Peyer's patch (tissue), 4 donors: ENCODE measurements around the gene IFT172. TPM values are rescaled to one million over a fixed set of nuclear protein-coding genes. Genes with fewer than 3 reads are reported as not detected.

Experiments used
- DNase-seq, 3 donors: peaks; one replicate each; pipeline ENCODE4 v3.0.0-alpha.2; 2017 to 2019
- H3K27ac ChIP-seq, 4 donors: fragments of 200-600 bp; sonication (generic); one replicate each; pipeline ENCODE4 v1.5.1; 2016 to 2019
- H3K27me3 ChIP-seq, 2 donors: fragments of 200-600 bp; sonication (generic); one replicate each; pipeline ENCODE4 v1.5.1; 2019
- H3K36me3 ChIP-seq, 3 donors: fragments of 200-600 bp; sonication (generic); one replicate each; pipeline ENCODE4 v1.5.1; 2016 to 2019
- H3K4me1 ChIP-seq, 4 donors: fragments of 200-600 bp; sonication (generic); one replicate each; pipeline ENCODE4 v1.5.1; 2016 to 2019
- H3K4me3 ChIP-seq, 4 donors: fragments of 200-600 bp; sonication (generic); 1 replicate in 3 of 4; 2 replicates in 1 of 4; pipeline ENCODE4 v1.5.1; 2016 to 2019; ENCODE audit warnings: mild to moderate bottlenecking in 1 of 4
- H3K9me3 ChIP-seq, 4 donors: fragments of 200-600 bp; sonication (generic); one replicate each; pipeline ENCODE4 v1.5.1; 2016 to 2019; ENCODE audit warnings: mild to moderate bottlenecking in 1 of 4
- POLR2A ChIP-seq, 2 donors: fragments of 450-650 bp; IDR thresholded peaks; one replicate each; pipeline ENCODE4 v1.5.1; 2017; ENCODE audit warnings: antibody characterized with exemption in 2 of 2, mild to moderate bottlenecking in 2 of 2, moderate library complexity in 2 of 2
- total RNA-seq, 4 donors: library from RNA; depleted of rRNA; stranded (reverse); fragments of >200 nt; gene quantifications; one replicate each; pipeline ENCODE4 v1.1.0, GENCODE V29; 2016
- TF ChIP-seq, protein P1 (sequence below), 6 experiments: fragments of 450-650 bp in 4 of 6; fragments of 200-600 bp in 2 of 6; sonication (generic) in 1 of 6; IDR thresholded peaks; one replicate each; pipeline ENCODE4 v1.5.1; 2017 to 2019; ENCODE audit warnings: antibody characterized with exemption in 6 of 6, mild to moderate bottlenecking in 3 of 6, moderate library complexity in 1 of 6

Gene IFT172
- total RNA-seq, 4 donors from 2014 or later, result 38.8 to 86.5 (median 65.3) TPM

- H3K27ac ChIP-seq, result no peak overlapping the region
- H3K36me3 ChIP-seq, result peaks cover 0 to 28% (median 0%) of the 10 kb centered on the region in 3 donors
- no peaks in the 10 kb centered on the region for H3K4me1 ChIP-seq
- DNase-seq, result no peak
- no peak overlapping the region for H3K4me3 ChIP-seq
- TF ChIP-seq, protein P1, sequence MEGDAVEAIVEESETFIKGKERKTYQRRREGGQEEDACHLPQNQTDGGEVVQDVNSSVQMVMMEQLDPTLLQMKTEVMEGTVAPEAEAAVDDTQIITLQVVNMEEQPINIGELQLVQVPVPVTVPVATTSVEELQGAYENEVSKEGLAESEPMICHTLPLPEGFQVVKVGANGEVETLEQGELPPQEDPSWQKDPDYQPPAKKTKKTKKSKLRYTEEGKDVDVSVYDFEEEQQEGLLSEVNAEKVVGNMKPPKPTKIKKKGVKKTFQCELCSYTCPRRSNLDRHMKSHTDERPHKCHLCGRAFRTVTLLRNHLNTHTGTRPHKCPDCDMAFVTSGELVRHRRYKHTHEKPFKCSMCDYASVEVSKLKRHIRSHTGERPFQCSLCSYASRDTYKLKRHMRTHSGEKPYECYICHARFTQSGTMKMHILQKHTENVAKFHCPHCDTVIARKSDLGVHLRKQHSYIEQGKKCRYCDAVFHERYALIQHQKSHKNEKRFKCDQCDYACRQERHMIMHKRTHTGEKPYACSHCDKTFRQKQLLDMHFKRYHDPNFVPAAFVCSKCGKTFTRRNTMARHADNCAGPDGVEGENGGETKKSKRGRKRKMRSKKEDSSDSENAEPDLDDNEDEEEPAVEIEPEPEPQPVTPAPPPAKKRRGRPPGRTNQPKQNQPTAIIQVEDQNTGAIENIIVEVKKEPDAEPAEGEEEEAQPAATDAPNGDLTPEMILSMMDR (IDR thresholded peaks at IDR 0.05), result no peak
- TF ChIP-seq POLR2A (IDR thresholded peaks at IDR 0.05), result no peak
- H3K9me3 ChIP-seq, result no peaks in the 10 kb centered on the region
- H3K27me3 ChIP-seq, result no peaks in the 10 kb centered on the region
These were observed 38.4 kb downstream of the IFT172 start for GRCh38 chr2:27451095-27451494.

GRCh38 chr2:27448381-27448780 is 41.2 kb downstream of the IFT172 start:
- H3K27ac ChIP-seq, result no peak overlapping the region
- H3K4me3 ChIP-seq, result no peak overlapping the region
- peaks cover 0 to 3% (median 0%) of the 10 kb centered on the region in 4 donors for H3K4me1 ChIP-seq
- DNase-seq, result no peak
- H3K36me3 ChIP-seq, result peaks cover 0 to 14% (median 0%) of the 10 kb centered on the region in 3 donors
- no peaks in the 10 kb centered on the region for H3K27me3 ChIP-seq
- H3K9me3 ChIP-seq, result no peaks in the 10 kb centered on the region
- no peak for TF ChIP-seq POLR2A (IDR thresholded peaks at IDR 0.05)
- TF ChIP-seq, protein P1 (IDR thresholded peaks at IDR 0.05), result no peak

DNA sequence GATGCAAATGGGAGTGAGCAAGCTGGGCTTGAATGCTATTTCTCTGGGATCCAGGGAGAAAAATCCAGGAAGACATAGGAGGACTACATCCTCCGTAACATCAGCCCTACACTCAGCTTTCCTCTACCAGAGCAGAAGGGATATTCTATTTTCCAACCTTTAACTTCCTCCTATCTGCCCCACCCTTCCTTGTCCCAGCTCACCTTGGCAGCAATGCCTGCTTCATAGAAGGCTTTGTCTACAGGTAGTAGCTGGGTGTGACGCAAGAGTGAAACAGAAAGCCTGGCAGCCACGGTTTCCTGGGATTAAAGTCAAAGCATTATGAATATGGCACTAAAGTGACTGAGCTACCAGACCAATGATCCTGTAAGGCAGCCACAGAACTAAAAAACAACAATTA is 43.5 kb downstream of the IFT172 start:
- TF ChIP-seq, protein P1 (IDR thresholded peaks at IDR 0.05), result no peak
- peak; percentile 65 to 84 for TF ChIP-seq POLR2A (IDR thresholded peaks at IDR 0.05)
- Histone ChIP-seq H3K27ac (peak overlapping the region in 3 of 4 donors; percentile 85 to 98 (median 95)), H3K4me3 (peak overlapping the region in 2 of 4 donors; percentile 41 to 45), H3K9me3 (no peaks in the 10 kb centered on the region), H3K27me3 (no peaks in the 10 kb centered on the region), H3K36me3 (peaks cover 0 to 19% (median 0%) of the 10 kb centered on the region in 3 donors), H3K4me1 (peaks cover 0 to 11% (median 0%) of the 10 kb centered on the region in 4 donors)
- peak in 2 of 3 donors; percentile 80 to 91 for DNase-seq

DNA sequence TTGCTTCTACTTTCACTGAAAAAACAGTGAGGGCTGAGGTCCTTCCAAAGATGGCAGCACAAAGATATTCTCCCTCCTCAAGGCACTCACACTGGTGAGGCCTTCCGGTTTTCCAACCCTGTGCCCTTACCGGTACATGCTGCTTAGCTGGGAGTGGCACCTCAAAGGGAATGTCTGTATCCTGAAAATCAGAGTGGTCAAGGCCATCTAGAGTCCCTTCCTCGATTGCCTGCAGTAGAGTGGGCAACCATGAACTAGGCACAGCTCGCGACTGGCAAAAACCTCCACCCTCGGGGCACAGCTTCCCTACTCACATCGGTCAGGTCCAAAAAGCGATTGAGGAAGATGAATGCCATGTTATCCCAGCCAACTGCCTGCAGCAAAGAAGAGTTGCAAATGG is 43.9 kb downstream of the IFT172 start:
- TF ChIP-seq POLR2A (IDR thresholded peaks at IDR 0.05), result no peak
- TF ChIP-seq, protein P1 (IDR thresholded peaks at IDR 0.05), result no peak
- Histone ChIP-seq H3K36me3 (peaks cover 0 to 23% (median 0%) of the 10 kb centered on the region in 3 donors), H3K4me3 (peak overlapping the region in 2 of 4 donors; percentile 41 to 45), H3K9me3 (no peaks in the 10 kb centered on the region), H3K4me1 (peaks cover 0 to 11% (median 0%) of the 10 kb centered on the region in 4 donors), H3K27ac (peak overlapping the region in 3 of 4 donors; percentile 85 to 98 (median 95)), H3K27me3 (no peaks in the 10 kb centered on the region)
- peak in 2 of 3 donors; percentile 49 to 62 for DNase-seq

DNA sequence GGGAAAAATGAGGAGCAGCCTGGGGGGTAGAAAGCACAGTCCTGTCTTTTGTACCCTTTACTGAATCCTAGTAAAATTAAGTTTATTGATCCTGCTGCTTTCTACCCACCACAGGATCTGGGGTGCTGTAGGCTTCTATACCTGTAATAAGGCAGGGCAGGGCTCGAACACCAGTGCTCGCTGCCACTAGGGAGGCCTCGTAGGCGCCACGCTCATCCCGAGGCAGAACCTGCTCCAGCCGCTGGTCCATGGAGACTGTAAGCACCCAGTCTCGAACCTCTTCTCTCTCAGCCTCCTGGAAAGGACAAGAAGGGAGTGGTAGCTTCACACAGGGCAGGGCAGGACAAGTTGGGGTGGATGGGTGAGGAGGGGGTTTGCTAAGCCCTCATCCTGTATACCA is 44.4 kb downstream of the IFT172 start:
- Histone ChIP-seq H3K9me3 (no peaks in the 10 kb centered on the region), H3K36me3 (peaks cover 0 to 28% (median 0%) of the 10 kb centered on the region in 3 donors), H3K4me3 (peak overlapping the region in 2 of 4 donors; percentile 41 to 45), H3K27ac (peak overlapping the region in 3 of 4 donors; percentile 85 to 98 (median 95)), H3K4me1 (peaks cover 0 to 11% (median 0%) of the 10 kb centered on the region in 4 donors), H3K27me3 (no peaks in the 10 kb centered on the region)
- no peak for TF ChIP-seq POLR2A (IDR thresholded peaks at IDR 0.05)
- TF ChIP-seq, protein P1 (IDR thresholded peaks at IDR 0.05), result no peak
- DNase-seq, result no peak
